Ishikawa (cell line): Measurements from ENCODE around the gene TBATA.

Source experiments
- CEBPB ChIP-seq: IDR thresholded peaks from 2 replicates; pipeline ENCODE4 v1.6.1; 2012
- CREB1 ChIP-seq: IDR thresholded peaks from 2 replicates; pipeline ENCODE4 v1.6.1; 2012; ENCODE audit warnings: low read depth
- EGR1 ChIP-seq: IDR thresholded peaks from 2 replicates; pipeline ENCODE4 v1.6.1; 2012
- EP300 ChIP-seq: IDR thresholded peaks from 2 replicates; pipeline ENCODE4 v1.6.1; 2012; ENCODE audit warnings: borderline replicate concordance
- FOXM1 ChIP-seq: IDR thresholded peaks from 2 replicates; pipeline ENCODE4 v1.6.1; 2012; ENCODE audit warnings: low read depth, borderline replicate concordance
- RAD21 ChIP-seq: IDR thresholded peaks from 2 replicates; pipeline ENCODE4 v1.6.1; 2012; ENCODE audit warnings: low read depth
- REST ChIP-seq: IDR thresholded peaks from 2 replicates; pipeline ENCODE4 v1.6.1; 2012; ENCODE audit warnings: low read depth, mild to moderate bottlenecking
- TAF1 ChIP-seq: IDR thresholded peaks from 2 replicates; pipeline ENCODE4 v1.6.1; 2012; ENCODE audit warnings: low read depth, mild to moderate bottlenecking
- TEAD4 ChIP-seq: IDR thresholded peaks from 2 replicates; pipeline ENCODE4 v1.6.1; 2012
- USF1 ChIP-seq: IDR thresholded peaks from 2 replicates; pipeline ENCODE4 v1.6.1; 2012
- YY1 ChIP-seq: IDR thresholded peaks from 2 replicates; pipeline ENCODE4 v1.6.1; 2012; ENCODE audit warnings: low read depth
- ZBTB7A ChIP-seq: IDR thresholded peaks from 2 replicates; pipeline ENCODE4 v1.6.1; 2012; ENCODE audit warnings: low read depth

- TF ChIP-seq REST (no peak), CEBPB (no peak), YY1 (no peak), TAF1 (no peak), ZBTB7A (no peak), RAD21 (no peak), EP300 (no peak), EGR1 (no peak), USF1 (no peak), FOXM1 (no peak), CREB1 (no peak), TEAD4 (no peak)
Observed at GRCh38 chr10:70805619-70806215, 20.5 kb upstream of the TBATA start.
